ENCODE results near the gene SEPSECS.

Gene SEPSECS

GRCh38 chr4:25101836-25102235, 58.4 kb downstream of the SEPSECS start:
- ATAC-seq (replicated peaks; ENCODE audit: extremely low read depth, poor library complexity, severe bottlenecking) (no peak), DNase-seq (ENCODE audit: low spot score in 2 of 2) (no peak)
- H3K9me3 Mint-ChIP-seq: no peaks in the 10 kb centered on the region
- peaks cover 22% of the 10 kb centered on the region for H3K27me3 Mint-ChIP-seq
- H3K36me3 Mint-ChIP-seq (ENCODE audit: insufficient read depth): no peaks in the 10 kb centered on the region
- no peaks in the 10 kb centered on the region for H3K4me1 Mint-ChIP-seq
- H3K4me3 Mint-ChIP-seq: no peak overlapping the region
- no peak overlapping the region for H3K27ac Mint-ChIP-seq (ENCODE audit: low read depth)

GRCh38 chr4:25100710-25101109, 59.5 kb downstream of the SEPSECS start:
- Mint-ChIP-seq H3K27ac (ENCODE audit: low read depth) (no peak overlapping the region), H3K9me3 (no peaks in the 10 kb centered on the region), H3K36me3 (ENCODE audit: insufficient read depth) (no peaks in the 10 kb centered on the region), H3K4me1 (no peaks in the 10 kb centered on the region), H3K4me3 (no peak overlapping the region), H3K27me3 (peaks cover 22% of the 10 kb centered on the region)
- DNase-seq (ENCODE audit: low spot score in 2 of 2): no peak
- ATAC-seq (replicated peaks; ENCODE audit: extremely low read depth, poor library complexity, severe bottlenecking): no peak

- Mint-ChIP-seq H3K27ac (ENCODE audit: low read depth) (no peak overlapping the region), H3K4me3 (no peak overlapping the region), H3K36me3 (ENCODE audit: insufficient read depth) (no peaks in the 10 kb centered on the region), H3K9me3 (no peaks in the 10 kb centered on the region), H3K27me3 (peaks cover 20% of the 10 kb centered on the region), H3K4me1 (no peaks in the 10 kb centered on the region)
- DNase-seq (ENCODE audit: low spot score in 2 of 2) (no peak), ATAC-seq (replicated peaks; ENCODE audit: extremely low read depth, poor library complexity, severe bottlenecking) (no peak)
Measured at GRCh38 chr4:25100021-25100555, 60.2 kb downstream of the SEPSECS start.

- DNase-seq (ENCODE audit: low spot score in 2 of 2) (no peak), ATAC-seq (replicated peaks; ENCODE audit: extremely low read depth, poor library complexity, severe bottlenecking) (no peak)
- H3K9me3 Mint-ChIP-seq: peaks cover 5% of the 10 kb centered on the region
- H3K36me3 Mint-ChIP-seq (ENCODE audit: insufficient read depth): no peaks in the 10 kb centered on the region
- H3K27me3 Mint-ChIP-seq: peaks cover 19% of the 10 kb centered on the region
- H3K4me3 Mint-ChIP-seq: no peak overlapping the region
- H3K4me1 Mint-ChIP-seq: no peaks in the 10 kb centered on the region
- no peak overlapping the region for H3K27ac Mint-ChIP-seq (ENCODE audit: low read depth)
Measured at GRCh38 chr4:25098964-25099891, 61.0 kb downstream of the SEPSECS start.

GRCh38 chr4:25096981-25097443, 63.2 kb downstream of the SEPSECS start:
- Mint-ChIP-seq H3K9me3 (peaks cover 16% of the 10 kb centered on the region), H3K4me3 (no peak overlapping the region), H3K4me1 (no peaks in the 10 kb centered on the region), H3K27me3 (peaks cover 25% of the 10 kb centered on the region), H3K27ac (ENCODE audit: low read depth) (no peak overlapping the region), H3K36me3 (ENCODE audit: insufficient read depth) (no peaks in the 10 kb centered on the region)
- DNase-seq (ENCODE audit: low spot score in 2 of 2): no peak
- ATAC-seq (replicated peaks; ENCODE audit: extremely low read depth, poor library complexity, severe bottlenecking): no peak

GRCh38 chr4:25096251-25096980, 63.8 kb downstream of the SEPSECS start:
- ATAC-seq (replicated peaks; ENCODE audit: extremely low read depth, poor library complexity, severe bottlenecking) (no peak), DNase-seq (ENCODE audit: low spot score in 2 of 2) (no peak)
- Mint-ChIP-seq H3K9me3 (peaks cover 16% of the 10 kb centered on the region), H3K4me1 (no peaks in the 10 kb centered on the region), H3K27ac (ENCODE audit: low read depth) (no peak overlapping the region), H3K27me3 (peaks cover 31% of the 10 kb centered on the region), H3K4me3 (no peak overlapping the region), H3K36me3 (ENCODE audit: insufficient read depth) (no peaks in the 10 kb centered on the region)

GRCh38 chr4:25095837-25096236, 64.4 kb downstream of the SEPSECS start:
- peaks cover 16% of the 10 kb centered on the region for H3K9me3 Mint-ChIP-seq
- H3K4me1 Mint-ChIP-seq: no peaks in the 10 kb centered on the region
- no peak for ATAC-seq (replicated peaks; ENCODE audit: extremely low read depth, poor library complexity, severe bottlenecking)
- no peaks in the 10 kb centered on the region for H3K36me3 Mint-ChIP-seq (ENCODE audit: insufficient read depth)
- no peak overlapping the region for H3K4me3 Mint-ChIP-seq
- H3K27ac Mint-ChIP-seq (ENCODE audit: low read depth): no peak overlapping the region
- H3K27me3 Mint-ChIP-seq: peaks cover 37% of the 10 kb centered on the region
- no peak for DNase-seq (ENCODE audit: low spot score in 2 of 2)

- ATAC-seq (replicated peaks; ENCODE audit: extremely low read depth, poor library complexity, severe bottlenecking) (no peak), DNase-seq (ENCODE audit: low spot score in 2 of 2) (no peak)
- no peaks in the 10 kb centered on the region for H3K36me3 Mint-ChIP-seq (ENCODE audit: insufficient read depth)
- no peak overlapping the region for H3K4me3 Mint-ChIP-seq
- no peak overlapping the region for H3K27ac Mint-ChIP-seq (ENCODE audit: low read depth)
- peaks cover 63% of the 10 kb centered on the region for H3K27me3 Mint-ChIP-seq
- H3K9me3 Mint-ChIP-seq: peaks cover 16% of the 10 kb centered on the region
- no peaks in the 10 kb centered on the region for H3K4me1 Mint-ChIP-seq
Measured at GRCh38 chr4:25092139-25092538, 68.1 kb downstream of the SEPSECS start.

GRCh38 chr4:25090516-25090915, 69.7 kb downstream of the SEPSECS start:
- Mint-ChIP-seq H3K27me3 (peaks cover 70% of the 10 kb centered on the region), H3K4me1 (no peaks in the 10 kb centered on the region), H3K36me3 (ENCODE audit: insufficient read depth) (no peaks in the 10 kb centered on the region), H3K9me3 (peaks cover 16% of the 10 kb centered on the region), H3K4me3 (no peak overlapping the region), H3K27ac (ENCODE audit: low read depth) (no peak overlapping the region)
- DNase-seq (ENCODE audit: low spot score in 2 of 2) (no peak), ATAC-seq (replicated peaks; ENCODE audit: extremely low read depth, poor library complexity, severe bottlenecking) (no peak)

GRCh38 chr4:25089051-25089763, 71.0 kb downstream of the SEPSECS start:
- no peak for ATAC-seq (replicated peaks; ENCODE audit: extremely low read depth, poor library complexity, severe bottlenecking)
- H3K4me3 Mint-ChIP-seq: no peak overlapping the region
- no peaks in the 10 kb centered on the region for H3K4me1 Mint-ChIP-seq
- H3K9me3 Mint-ChIP-seq: peaks cover 11% of the 10 kb centered on the region
- H3K27ac Mint-ChIP-seq (ENCODE audit: low read depth): no peak overlapping the region
- no peak for DNase-seq (ENCODE audit: low spot score in 2 of 2)
- H3K27me3 Mint-ChIP-seq: peaks cover 80% of the 10 kb centered on the region
- no peaks in the 10 kb centered on the region for H3K36me3 Mint-ChIP-seq (ENCODE audit: insufficient read depth)

GRCh38 chr4:25088093-25088952, 71.9 kb downstream of the SEPSECS start:
- Mint-ChIP-seq H3K9me3 (peaks cover 4% of the 10 kb centered on the region), H3K4me1 (no peaks in the 10 kb centered on the region), H3K27ac (ENCODE audit: low read depth) (no peak overlapping the region), H3K27me3 (peaks cover 84% of the 10 kb centered on the region), H3K36me3 (ENCODE audit: insufficient read depth) (no peaks in the 10 kb centered on the region), H3K4me3 (no peak overlapping the region)
- ATAC-seq (replicated peaks; ENCODE audit: extremely low read depth, poor library complexity, severe bottlenecking) (no peak), DNase-seq (ENCODE audit: low spot score in 2 of 2) (no peak)

Data from central memory CD8-positive, alpha-beta T cell (primary cell).